AG04449 (cell line): ENCODE data around the gene HES3.
"Not testable (repeated sequence)": the region's sequence is repeated elsewhere in the genome, so short reads cannot be mapped to it uniquely, and the experiment has no call there.

Experiments
- CTCF ChIA-PET: fragments of 350-600 bp; formaldehyde crosslinking; extraction: SDS; loops from one replicate; lab custom pipeline; 2021; ENCODE audit warnings: antibody characterized with exemption; lab: Yijun Ruan, JAX
- POLR2A ChIA-PET: fragments of 400-600, 350-600 bp; formaldehyde crosslinking; extraction: SDS; loops from one replicate; lab custom pipeline; 2020; ENCODE audit warnings: antibody characterized with exemption, inconsistent platforms; lab: Yijun Ruan, JAX
- DNase-seq: peaks from one replicate; pipeline ENCODE4 v3.0.0-alpha.2; 2010; ENCODE audit warnings: low read depth, low spot score
- H3K4me3 ChIP-seq: 2 replicates; pipeline ENCODE4 v1.5.1; 2011; ENCODE audit warnings: low read depth, mild to moderate bottlenecking, control low read depth, low read length
- CTCF ChIP-seq: IDR thresholded peaks from one replicate; pipeline ENCODE4 v1.5.1; 2011; ENCODE audit warnings: mild to moderate bottlenecking, moderate library complexity, low read length, control low read depth, inconsistent platforms; ENCODE audit not compliant: insufficient read depth; ENCODE audit errors: missing control alignments

Gene HES3

GRCh38 chr1:6218375-6219164 lies 25.4 kb upstream of the HES3 start:
- DNase-seq: no peak
- CTCF ChIA-PET: interaction anchor here (4.2 kb wide), 1 partner anchor 13 kb away, joined by 27 read pairs; the partner anchor contains the start of gene RNF207
- TF ChIP-seq CTCF: no peak

GRCh38 chr1:6219641-6220040 lies 24.3 kb upstream of the HES3 start:
- DNase-seq, H3K4me3 ChIP-seq, POLR2A ChIA-PET: not testable (repeated sequence)
- CTCF ChIA-PET: interaction anchor here (0.6 to 7.3 kb wide), 4 partner anchors 12 to 34 kb away, joined by 3 to 62 read pairs (median 4); partner anchors contain the start of gene RNF207

More at GRCh38 chr1:6218375-6219164, 25.4 kb upstream of the HES3 start:
- H3K4me3 ChIP-seq: no peak overlapping the region
- POLR2A ChIA-PET: interaction anchor here (0.6 kb wide), 1 partner anchor 18 kb away, joined by 3 read pairs; no protein-coding TSS in a partner anchor

GRCh38 chr1:6220236-6220635 lies 23.7 kb upstream of the HES3 start:
- no peak for DNase-seq
- ChIA-PET POLR2A (interaction anchor here (1.0 kb wide), 1 partner anchor 19 kb away, joined by 3 read pairs; no protein-coding TSS in a partner anchor), CTCF (interaction anchor here (1.1 to 7.3 kb wide), 4 partner anchors 12 to 22 kb away, joined by 3 to 62 read pairs (median 8); partner anchors contain the start of gene RNF207)
- no peak overlapping the region for H3K4me3 ChIP-seq
- no peak for TF ChIP-seq CTCF

- no peak for DNase-seq
- ChIA-PET CTCF (interaction anchor here (1.3 to 7.3 kb wide), 3 partner anchors 13 to 17 kb away, joined by 5 to 62 read pairs (median 10); partner anchors contain the start of gene RNF207), POLR2A (no interaction called here)
- no peak for TF ChIP-seq CTCF
- H3K4me3 ChIP-seq: no peak overlapping the region
Measured at GRCh38 chr1:6221210-6221784, 22.7 kb upstream of the HES3 start.

- DNase-seq: no peak
- ChIA-PET POLR2A (no interaction called here), CTCF (interaction anchor here (7.3 kb wide), 1 partner anchor 15 kb away, joined by 62 read pairs; the partner anchor contains the start of gene RNF207)
- no peak for TF ChIP-seq CTCF
- H3K4me3 ChIP-seq: no peak overlapping the region
Measured at GRCh38 chr1:6222636-6223035, 21.3 kb upstream of the HES3 start.

GRCh38 chr1:6223617-6224016 lies 20.4 kb upstream of the HES3 start:
- POLR2A ChIA-PET: no interaction called here

More at GRCh38 chr1:6223617-6224016, 20.4 kb upstream of the HES3 start:
- no peak overlapping the region for H3K4me3 ChIP-seq
- no peak for TF ChIP-seq CTCF
- CTCF ChIA-PET: interaction anchor here (0.9 to 7.3 kb wide), 2 partner anchors 16 to 19 kb away, joined by 4 to 62 read pairs; partner anchors contain the start of gene RNF207
- no peak for DNase-seq
